H9 (cell line): Measurements from ENCODE around the gene TMEM151B. TPM values are rescaled to one million over a fixed set of nuclear protein-coding genes. Genes with fewer than 3 reads are reported as not detected.
A peak's percentile ranks its signal among the peaks of the same experiment; 100 is the strongest.

Experiments used
- DNase-seq: peaks from one replicate; pipeline ENCODE4 v3.0.0-alpha.2; 2017
- H2AFZ ChIP-seq: one replicate; pipeline ENCODE4 v1.6.1; 2013; ENCODE audit warnings: mild to moderate bottlenecking, low read length, control low read depth, moderate library complexity
- H2AK5ac ChIP-seq: 2 replicates; pipeline ENCODE4 v1.6.1; 2013; ENCODE audit warnings: low read length, control low read depth, mixed read lengths; ENCODE audit not compliant: insufficient read length
- H2BK120ac ChIP-seq: one replicate; pipeline ENCODE4 v1.6.1; 2013; ENCODE audit warnings: low read depth, mild to moderate bottlenecking, low read length, control low read depth, inconsistent platforms; ENCODE audit not compliant: poor library complexity, severe bottlenecking
- H2BK12ac ChIP-seq: 2 replicates; pipeline ENCODE4 v1.6.1; 2013; ENCODE audit warnings: low read length, control low read depth, mixed read lengths, low read depth; ENCODE audit not compliant: insufficient read length
- H2BK15ac ChIP-seq: 2 replicates; pipeline ENCODE4 v1.6.1; 2013; ENCODE audit warnings: low read depth, low read length, control low read depth
- H2BK20ac ChIP-seq: one replicate; pipeline ENCODE4 v1.6.1; 2013; ENCODE audit warnings: low read depth, mild to moderate bottlenecking, low read length, control low read depth, inconsistent platforms; ENCODE audit not compliant: poor library complexity, severe bottlenecking
- H2BK5ac ChIP-seq: 2 replicates; pipeline ENCODE4 v1.6.1; 2013; ENCODE audit warnings: low read length, control low read depth, mixed read lengths; ENCODE audit not compliant: insufficient read length
- H3K14ac ChIP-seq: 2 replicates; pipeline ENCODE4 v1.6.1; 2013; ENCODE audit warnings: low read length, control low read depth; ENCODE audit not compliant: insufficient read depth
- H3K18ac ChIP-seq: 2 replicates; pipeline ENCODE4 v1.6.1; 2013; ENCODE audit warnings: low read depth, mild to moderate bottlenecking, mixed read lengths, low read length, control low read depth; ENCODE audit not compliant: insufficient read length
- H3K23ac ChIP-seq: 2 replicates; pipeline ENCODE4 v1.6.1; 2013; ENCODE audit warnings: low read length, control low read depth, mixed read lengths, low read depth; ENCODE audit not compliant: insufficient read length
- H3K23me2 ChIP-seq: 2 replicates; pipeline ENCODE4 v1.6.1; 2013; ENCODE audit warnings: low read depth, mild to moderate bottlenecking, mixed read lengths, low read length, control low read depth; ENCODE audit not compliant: insufficient read length, poor library complexity, severe bottlenecking
- H3K27ac ChIP-seq: 2 replicates; pipeline ENCODE4 v1.5.1; 2013; ENCODE audit warnings: low read length, control low read depth, mixed read lengths, low read depth; ENCODE audit not compliant: insufficient read length
- H3K27me3 ChIP-seq: 2 replicates; pipeline ENCODE4 v1.6.1; 2013; ENCODE audit warnings: low read length, control low read depth, inconsistent platforms; ENCODE audit not compliant: insufficient read depth
- H3K4ac ChIP-seq: 2 replicates; pipeline ENCODE4 v1.6.1; 2013; ENCODE audit warnings: low read depth, mild to moderate bottlenecking, control low read depth, inconsistent platforms, low read length, moderate library complexity
- H3K4me1 ChIP-seq: 2 replicates; pipeline ENCODE4 v1.6.1; 2013; ENCODE audit warnings: low read length, control low read depth, inconsistent platforms; ENCODE audit not compliant: insufficient read depth
- H3K4me2 ChIP-seq: 2 replicates; pipeline ENCODE4 v1.6.1; 2013; ENCODE audit warnings: low read length, control low read depth, mixed read lengths; ENCODE audit not compliant: insufficient read length, insufficient read depth
- H3K56ac ChIP-seq: 2 replicates; pipeline ENCODE4 v1.6.1; 2013; ENCODE audit warnings: low read depth, mild to moderate bottlenecking, mixed read lengths, low read length, control low read depth; ENCODE audit not compliant: insufficient read length
- H3K79me1 ChIP-seq: 2 replicates; pipeline ENCODE4 v1.6.1; 2013; ENCODE audit warnings: low read depth, mild to moderate bottlenecking, moderate library complexity, low read length, control low read depth, inconsistent platforms; ENCODE audit not compliant: insufficient read depth, poor library complexity, severe bottlenecking
- H3K79me2 ChIP-seq: 2 replicates; pipeline ENCODE4 v1.6.1; 2013; ENCODE audit warnings: low read length, control low read depth, inconsistent platforms; ENCODE audit not compliant: insufficient read depth
- H3K9ac ChIP-seq: 2 replicates; pipeline ENCODE4 v1.6.1; 2013; ENCODE audit warnings: low read length, control low read depth, mixed read lengths; ENCODE audit not compliant: insufficient read length; ENCODE audit errors: extremely low read depth
- H3K9me3 ChIP-seq: one replicate; pipeline ENCODE4 v1.6.1; 2013; ENCODE audit warnings: low read depth, low read length, inconsistent platforms; ENCODE audit not compliant: control insufficient read depth
- H3T11ph ChIP-seq: one replicate; pipeline ENCODE4 v1.6.1; 2013; ENCODE audit warnings: mild to moderate bottlenecking, low read length, control low read depth, inconsistent platforms
- H4K20me1 ChIP-seq: one replicate; pipeline ENCODE4 v1.6.1; 2013; ENCODE audit not compliant: control insufficient read depth, insufficient read length, insufficient read depth
- H4K5ac ChIP-seq: 2 replicates; pipeline ENCODE4 v1.6.1; 2013; ENCODE audit warnings: low read depth, mild to moderate bottlenecking, mixed read lengths, low read length, control low read depth; ENCODE audit not compliant: insufficient read length
- H4K8ac ChIP-seq: replicated peaks from 2 replicates; pipeline ENCODE4 v1.6.1; 2013; ENCODE audit warnings: low read length, control low read depth, mixed read lengths, low read depth; ENCODE audit not compliant: insufficient read length
- H4K91ac ChIP-seq: 2 replicates; pipeline ENCODE4 v1.6.1; 2013; ENCODE audit warnings: low read depth, mild to moderate bottlenecking, moderate library complexity, mixed read lengths, low read length, control low read depth; ENCODE audit not compliant: insufficient read length
- H3K27ac Mint-ChIP-seq, 3 experiments: 2 replicates in 2 of 3; 3 replicates in 1 of 3; pipeline ENCODE4 v1.8.0; 2020 to 2021; ENCODE audit warnings: mixed read lengths in 3 of 3, mild to moderate bottlenecking in 1 of 3, moderate library complexity in 1 of 3
- H3K27me3 Mint-ChIP-seq: 2 replicates; pipeline ENCODE4 v1.8.0; 2021; ENCODE audit warnings: low read depth, mild to moderate bottlenecking, moderate library complexity, mixed read lengths
- H3K36me3 Mint-ChIP-seq, 3 experiments: 2 replicates in 2 of 3; 3 replicates in 1 of 3; pipeline ENCODE4 v1.8.0; 2020 to 2021; ENCODE audit warnings: low read depth in 3 of 3, mixed read lengths in 3 of 3; ENCODE audit not compliant: insufficient read depth in 1 of 3
- H3K4me1 Mint-ChIP-seq, 2 experiments: 2 replicates each; pipeline ENCODE4 v1.8.0; 2020; ENCODE audit warnings: mixed read lengths in 2 of 2
- H3K4me3 Mint-ChIP-seq, 2 experiments: 2 replicates in 1 of 2; 3 replicates in 1 of 2; pipeline ENCODE4 v1.8.0; 2020 to 2021; ENCODE audit warnings: mild to moderate bottlenecking in 2 of 2, mixed read lengths in 2 of 2, moderate library complexity in 1 of 2
- H3K9me3 Mint-ChIP-seq, 2 experiments: 2 replicates in 1 of 2; 3 replicates in 1 of 2; pipeline ENCODE4 v1.8.0; 2020; ENCODE audit warnings: mild to moderate bottlenecking in 2 of 2, mixed read lengths in 2 of 2, moderate library complexity in 1 of 2
- WGBS: extraction: QIAGEN DNeasy Blood & Tissue Kit; methylation state at CpG from one replicate; pipeline ENCODE4 v1.1.7; 2013; ENCODE audit warnings: missing lambda C conversion rate, low lambda C conversion rate, mixed read lengths; ENCODE audit not compliant: insufficient read length; ENCODE audit errors: extremely low coverage; 5-methylcytosine and 5-hydroxymethylcytosine counted together
- total RNA-seq: library from RNA; stranded (reverse); gene quantifications from 2 replicates; pipeline ENCODE4 v1.2.1, GENCODE V29; 2021
- TF ChIP-seq, protein P1 (sequence below): fragments of 200-600 bp; sonication (generic); conservative IDR thresholded peaks from 3 replicates; pipeline ENCODE4 v1.8.0; 2021; ENCODE audit warnings: antibody characterized with exemption, mild to moderate bottlenecking

Gene TMEM151B
- total RNA-seq, 1 experiment from 2014 or later = 2.4 TPM

DNA sequence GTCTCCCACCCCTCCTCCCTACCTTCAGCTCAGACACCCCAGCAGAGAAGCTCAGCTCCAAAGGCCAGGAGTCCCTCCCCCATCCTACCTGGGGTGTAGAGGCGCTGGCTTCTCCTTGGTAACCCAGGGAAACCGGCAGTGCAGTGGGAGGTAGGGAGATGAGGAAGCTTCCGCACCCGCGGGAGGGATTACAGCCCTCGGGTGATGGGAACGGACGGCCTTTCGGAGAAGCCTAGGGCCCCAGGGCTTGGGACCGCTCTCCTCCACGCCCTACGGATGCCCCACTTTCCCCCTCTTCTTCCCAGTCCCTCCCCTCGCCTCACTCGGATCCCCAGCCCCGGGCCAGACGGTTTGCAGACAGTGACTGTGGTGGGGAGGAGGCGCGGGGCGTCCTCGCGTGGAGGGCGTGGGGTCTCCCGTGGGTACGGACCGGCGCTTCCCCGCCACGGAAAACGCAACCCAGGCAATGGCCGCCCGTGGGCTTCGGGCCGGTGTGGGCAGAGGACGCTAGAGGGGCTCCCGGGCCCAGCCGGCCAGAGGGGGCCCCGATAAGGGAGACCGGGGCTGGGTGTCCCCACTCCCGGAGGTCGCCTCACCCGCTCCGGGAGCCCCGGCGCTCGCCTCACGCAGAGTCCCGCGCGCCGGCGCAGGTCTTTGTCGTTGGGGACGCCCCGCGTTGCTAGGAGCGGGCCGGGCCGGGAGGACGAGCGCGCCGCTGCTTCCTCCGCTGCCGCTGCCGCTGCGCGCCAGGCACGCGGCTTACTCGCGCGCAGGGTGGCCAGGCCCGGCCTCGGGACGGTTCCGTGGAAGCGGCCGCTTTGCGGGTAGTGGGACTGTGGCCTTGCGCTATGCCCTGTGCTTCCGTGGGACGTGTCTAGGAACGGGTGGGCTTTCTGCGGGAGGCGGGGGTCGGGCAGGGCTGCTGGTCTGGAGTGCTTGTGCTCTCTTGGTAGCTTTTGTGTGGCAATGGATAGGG, 27.1 kb downstream of the TMEM151B start:
- H3K4me1 ChIP-seq = no peaks in the 10 kb centered on the region
- no peak overlapping the region for H2BK12ac ChIP-seq
- H3K23ac ChIP-seq = no peak overlapping the region
- H2BK120ac ChIP-seq = no peak overlapping the region
- peak; percentile 56 for DNase-seq
- peak overlapping the region; percentile 89 for H3K4me2 ChIP-seq
- no peak overlapping the region for H3T11ph ChIP-seq
- no peaks in the 10 kb centered on the region for H3K79me1 ChIP-seq
- no peak overlapping the region for H2BK20ac ChIP-seq
- H4K91ac ChIP-seq = no peak overlapping the region
- no peak overlapping the region for H3K9ac ChIP-seq
- WGBS = no CpG with 5 or more reads among the region's 86 CpGs
- no peak overlapping the region for H3K18ac ChIP-seq
- H2BK5ac ChIP-seq = no peak overlapping the region
- H3K79me2 ChIP-seq = no peaks in the 10 kb centered on the region
- H3K4ac ChIP-seq = no peak overlapping the region
- peaks cover 10% of the 10 kb centered on the region for H3K23me2 ChIP-seq
- peak overlapping the region in 1 of 3 experiments; percentile 52; a peak in 1 of 7 replicates for H3K27ac Mint-ChIP-seq
- H2AK5ac ChIP-seq = no peak overlapping the region
- H4K8ac ChIP-seq = no peak overlapping the region
- peaks cover 13 to 14% of the 10 kb centered on the region in 2 experiments for H3K4me1 Mint-ChIP-seq
- H2AFZ ChIP-seq = no peak overlapping the region
- H3K27me3 Mint-ChIP-seq = peaks cover 48% of the 10 kb centered on the region
- no peak overlapping the region for H2BK15ac ChIP-seq
- peak overlapping the region; percentile 65 to 83 for H3K4me3 Mint-ChIP-seq
- H3K27me3 ChIP-seq = no peaks in the 10 kb centered on the region; the same call in 1 of the 2 replicates
- H4K20me1 ChIP-seq = no peaks in the 10 kb centered on the region
- peaks cover 21 to 32% (median 25%) of the 10 kb centered on the region in 3 experiments; a peak in 6 of 7 replicates for H3K36me3 Mint-ChIP-seq
- TF ChIP-seq, protein P1, sequence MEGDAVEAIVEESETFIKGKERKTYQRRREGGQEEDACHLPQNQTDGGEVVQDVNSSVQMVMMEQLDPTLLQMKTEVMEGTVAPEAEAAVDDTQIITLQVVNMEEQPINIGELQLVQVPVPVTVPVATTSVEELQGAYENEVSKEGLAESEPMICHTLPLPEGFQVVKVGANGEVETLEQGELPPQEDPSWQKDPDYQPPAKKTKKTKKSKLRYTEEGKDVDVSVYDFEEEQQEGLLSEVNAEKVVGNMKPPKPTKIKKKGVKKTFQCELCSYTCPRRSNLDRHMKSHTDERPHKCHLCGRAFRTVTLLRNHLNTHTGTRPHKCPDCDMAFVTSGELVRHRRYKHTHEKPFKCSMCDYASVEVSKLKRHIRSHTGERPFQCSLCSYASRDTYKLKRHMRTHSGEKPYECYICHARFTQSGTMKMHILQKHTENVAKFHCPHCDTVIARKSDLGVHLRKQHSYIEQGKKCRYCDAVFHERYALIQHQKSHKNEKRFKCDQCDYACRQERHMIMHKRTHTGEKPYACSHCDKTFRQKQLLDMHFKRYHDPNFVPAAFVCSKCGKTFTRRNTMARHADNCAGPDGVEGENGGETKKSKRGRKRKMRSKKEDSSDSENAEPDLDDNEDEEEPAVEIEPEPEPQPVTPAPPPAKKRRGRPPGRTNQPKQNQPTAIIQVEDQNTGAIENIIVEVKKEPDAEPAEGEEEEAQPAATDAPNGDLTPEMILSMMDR = no peak
- H3K9me3 ChIP-seq = no peaks in the 10 kb centered on the region
- no peak overlapping the region for H3K27ac ChIP-seq
- no peak overlapping the region for H4K5ac ChIP-seq
- peak overlapping the region; percentile 21; the same call in 1 of the 2 replicates for H3K14ac ChIP-seq
- no peaks in the 10 kb centered on the region for H3K9me3 Mint-ChIP-seq
- no peak overlapping the region for H3K56ac ChIP-seq
